Measurements from ENCODE around the gene PPP2R2C.

PPP2R2C gene

DNA sequence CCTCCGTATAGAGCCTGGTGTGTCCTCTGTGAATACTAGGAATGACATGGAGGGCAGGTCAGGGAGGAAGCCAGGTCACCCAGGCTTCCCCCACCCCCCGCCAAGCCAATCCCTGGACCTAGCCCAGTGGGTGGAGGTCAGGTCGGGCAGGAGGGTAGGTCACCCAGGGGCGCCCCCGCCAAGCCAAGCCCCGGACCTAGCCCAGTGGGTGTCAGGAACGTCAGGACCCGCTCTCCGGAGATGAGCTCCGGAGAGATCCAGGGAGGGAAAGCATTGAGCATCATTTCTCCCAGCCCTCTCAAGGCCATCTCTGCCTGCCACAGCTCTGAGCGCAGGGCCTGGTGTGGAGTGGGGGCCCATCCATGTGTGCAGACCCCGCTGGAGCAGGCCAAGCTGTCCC is 154.2 kb downstream of the PPP2R2C start:
- Histone ChIP-seq H3K9me2 (replicated peaks; ENCODE audit: low read depth, low read length) (no peaks in the 10 kb centered on the region), H3K27me3 (ENCODE audit: insufficient read depth, low read length, poor library complexity, severe bottlenecking) (peaks cover 34% of the 10 kb centered on the region), H3K4me1 (ENCODE audit: insufficient read depth, low read length, poor library complexity, severe bottlenecking) (peaks cover 12% of the 10 kb centered on the region), H3K9ac (ENCODE audit: low read depth, low read length, poor library complexity, severe bottlenecking) (no peak overlapping the region), H3F3A (ENCODE audit: low read depth) (no peaks in the 10 kb centered on the region), H3K4me2 (ENCODE audit: low read depth, low read length, poor library complexity, severe bottlenecking) (no peak overlapping the region), H3K79me2 (ENCODE audit: insufficient read depth, low read length) (no peaks in the 10 kb centered on the region), H3K4me3 (ENCODE audit: low read length, poor library complexity, severe bottlenecking) (no peak overlapping the region), H3K9me3 (ENCODE audit: insufficient read depth, low read depth, low read length) (no peaks in the 10 kb centered on the region; the same call in 1 of the 2 replicates), H3K36me3 (ENCODE audit: insufficient read depth, low read length) (no peaks in the 10 kb centered on the region), H2AFZ (ENCODE audit: low read length) (no peak overlapping the region), H4K20me1 (ENCODE audit: insufficient read depth, low read length, poor library complexity, severe bottlenecking) (no peaks in the 10 kb centered on the region)
- TF ChIP-seq, protein P1, sequence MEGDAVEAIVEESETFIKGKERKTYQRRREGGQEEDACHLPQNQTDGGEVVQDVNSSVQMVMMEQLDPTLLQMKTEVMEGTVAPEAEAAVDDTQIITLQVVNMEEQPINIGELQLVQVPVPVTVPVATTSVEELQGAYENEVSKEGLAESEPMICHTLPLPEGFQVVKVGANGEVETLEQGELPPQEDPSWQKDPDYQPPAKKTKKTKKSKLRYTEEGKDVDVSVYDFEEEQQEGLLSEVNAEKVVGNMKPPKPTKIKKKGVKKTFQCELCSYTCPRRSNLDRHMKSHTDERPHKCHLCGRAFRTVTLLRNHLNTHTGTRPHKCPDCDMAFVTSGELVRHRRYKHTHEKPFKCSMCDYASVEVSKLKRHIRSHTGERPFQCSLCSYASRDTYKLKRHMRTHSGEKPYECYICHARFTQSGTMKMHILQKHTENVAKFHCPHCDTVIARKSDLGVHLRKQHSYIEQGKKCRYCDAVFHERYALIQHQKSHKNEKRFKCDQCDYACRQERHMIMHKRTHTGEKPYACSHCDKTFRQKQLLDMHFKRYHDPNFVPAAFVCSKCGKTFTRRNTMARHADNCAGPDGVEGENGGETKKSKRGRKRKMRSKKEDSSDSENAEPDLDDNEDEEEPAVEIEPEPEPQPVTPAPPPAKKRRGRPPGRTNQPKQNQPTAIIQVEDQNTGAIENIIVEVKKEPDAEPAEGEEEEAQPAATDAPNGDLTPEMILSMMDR (conservative IDR thresholded peaks at IDR 0.05; ENCODE audit: low read length), result no peak

DNA sequence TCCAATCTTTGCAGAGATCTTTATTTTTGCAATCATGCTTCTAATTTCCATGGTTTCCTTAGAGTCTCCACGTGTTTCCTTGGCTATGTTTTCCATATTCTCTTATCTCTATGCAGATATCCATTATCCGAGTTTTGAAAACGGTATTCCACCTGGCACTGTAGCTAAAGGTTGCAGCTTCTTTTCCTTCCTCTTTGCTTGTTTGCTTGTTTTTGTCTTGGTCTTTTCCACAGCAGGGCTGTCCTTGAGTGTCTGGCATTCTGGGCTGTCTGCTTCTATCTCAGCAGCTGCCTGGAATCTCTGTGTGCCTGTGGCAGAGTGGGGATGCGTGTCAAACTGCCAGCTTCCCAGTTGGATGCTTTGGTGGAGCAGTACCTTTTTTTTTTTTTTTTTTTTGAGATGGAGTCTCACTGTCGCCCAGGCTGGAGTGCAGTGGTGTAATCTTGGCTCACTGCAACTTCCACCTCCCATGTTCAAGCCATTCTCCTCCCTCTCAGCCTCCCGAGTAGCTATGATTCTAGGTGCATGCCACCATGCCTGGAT is 155.9 kb downstream of the PPP2R2C start:
- Histone ChIP-seq H3F3A (ENCODE audit: low read depth) (no peaks in the 10 kb centered on the region), H3K36me3 (ENCODE audit: insufficient read depth, low read length) (no peaks in the 10 kb centered on the region), H3K9me2 (replicated peaks; ENCODE audit: low read depth, low read length) (no peaks in the 10 kb centered on the region), H3K79me2 (ENCODE audit: insufficient read depth, low read length) (no peaks in the 10 kb centered on the region), H3K9ac (ENCODE audit: low read depth, low read length, poor library complexity, severe bottlenecking) (no peak overlapping the region), H3K4me3 (ENCODE audit: low read length, poor library complexity, severe bottlenecking) (no peak overlapping the region), H4K20me1 (ENCODE audit: insufficient read depth, low read length, poor library complexity, severe bottlenecking) (no peaks in the 10 kb centered on the region), H3K4me2 (ENCODE audit: low read depth, low read length, poor library complexity, severe bottlenecking) (no peak overlapping the region), H3K9me3 (ENCODE audit: insufficient read depth, low read depth, low read length) (no peaks in the 10 kb centered on the region; the same call in 1 of the 2 replicates), H3K4me1 (ENCODE audit: insufficient read depth, low read length, poor library complexity, severe bottlenecking) (no peaks in the 10 kb centered on the region), H2AFZ (ENCODE audit: low read length) (no peak overlapping the region), H3K27me3 (ENCODE audit: insufficient read depth, low read length, poor library complexity, severe bottlenecking) (peaks cover 28% of the 10 kb centered on the region)
- TF ChIP-seq EZH2phosphoT487 (IDR thresholded peaks at IDR 0.05; ENCODE audit: borderline replicate concordance), result no peak
- TF ChIP-seq, protein P1 (conservative IDR thresholded peaks at IDR 0.05; ENCODE audit: low read length), result no peak

DNA sequence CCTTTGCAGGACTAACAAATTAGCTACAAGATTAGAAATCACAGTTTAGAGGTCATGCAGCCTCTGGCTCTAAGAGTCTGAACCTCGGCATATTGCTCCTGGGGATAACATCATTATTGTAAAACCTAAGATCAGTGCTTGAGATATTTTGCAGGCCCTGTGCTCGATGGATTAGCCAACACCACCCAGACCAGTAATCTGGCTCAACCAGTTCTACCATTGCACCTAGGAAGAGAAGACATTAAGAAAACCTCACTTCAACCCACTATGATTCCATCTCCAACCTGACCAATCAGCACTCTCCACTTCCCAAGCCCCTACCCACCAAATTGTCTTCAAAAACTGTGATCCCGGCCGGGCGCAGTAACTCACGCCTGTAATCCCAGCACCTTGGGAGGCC is 159.2 kb downstream of the PPP2R2C start:
- no peaks in the 10 kb centered on the region for H3K4me1 ChIP-seq (ENCODE audit: insufficient read depth, low read length, poor library complexity, severe bottlenecking)
- no peak overlapping the region for H2AFZ ChIP-seq (ENCODE audit: low read length)
- no peaks in the 10 kb centered on the region for H3K9me3 ChIP-seq (ENCODE audit: insufficient read depth, low read depth, low read length)
- no peak overlapping the region for H3K4me3 ChIP-seq (ENCODE audit: low read length, poor library complexity, severe bottlenecking)
- H3K27me3 ChIP-seq (ENCODE audit: insufficient read depth, low read length, poor library complexity, severe bottlenecking), result peaks cover 13% of the 10 kb centered on the region
- no peak for TF ChIP-seq EZH2phosphoT487 (IDR thresholded peaks at IDR 0.05; ENCODE audit: borderline replicate concordance)
- TF ChIP-seq, protein P1 (conservative IDR thresholded peaks at IDR 0.05; ENCODE audit: low read length), result no peak
- H3F3A ChIP-seq (ENCODE audit: low read depth), result no peaks in the 10 kb centered on the region
- no peak overlapping the region for H3K9ac ChIP-seq (ENCODE audit: low read depth, low read length, poor library complexity, severe bottlenecking)
- no peaks in the 10 kb centered on the region for H4K20me1 ChIP-seq (ENCODE audit: insufficient read depth, low read length, poor library complexity, severe bottlenecking)
- no peaks in the 10 kb centered on the region for H3K36me3 ChIP-seq (ENCODE audit: insufficient read depth, low read length)
- no peak overlapping the region for H3K4me2 ChIP-seq (ENCODE audit: low read depth, low read length, poor library complexity, severe bottlenecking)
- H3K79me2 ChIP-seq (ENCODE audit: insufficient read depth, low read length), result no peaks in the 10 kb centered on the region
- no peaks in the 10 kb centered on the region for H3K9me2 ChIP-seq (replicated peaks; ENCODE audit: low read depth, low read length)
